Cardiac muscle cell (in vitro differentiated cells and primary cell): ENCODE results near the gene COL2A1. TPM values are rescaled to one million over a fixed set of nuclear protein-coding genes. Genes with fewer than 3 reads are reported as not detected.

ENCODE experiments used
- DNase-seq, 2 donors: peaks; one replicate each; pipeline versions ENCODE4 v3.0.0 to v3.0.0-alpha.2; 2010 to 2017; ENCODE audit warnings: low read depth in 1 of 2, low spot score in 1 of 2
- H3K27ac ChIP-seq: fragments of 200-600 bp; sonication (generic); 2 replicates; pipeline ENCODE4 v1.5.1; 2016
- H3K27me3 ChIP-seq: fragments of 200-600 bp; sonication (generic); 2 replicates; pipeline ENCODE4 v1.6.0; 2016; ENCODE audit warnings: control low read depth
- H3K36me3 ChIP-seq: fragments of 200-600 bp; sonication (generic); 2 replicates; pipeline ENCODE4 v1.5.1; 2016; ENCODE audit warnings: control low read depth
- H3K4me1 ChIP-seq: fragments of 200-600 bp; sonication (generic); 2 replicates; pipeline ENCODE4 v1.8.1; 2017; ENCODE audit warnings: low read depth, mild to moderate bottlenecking, mixed run types
- H3K4me3 ChIP-seq: fragments of 200-600 bp; sonication (generic); 2 replicates; pipeline ENCODE4 v1.5.1; 2016; ENCODE audit warnings: mild to moderate bottlenecking
- H3K9me3 ChIP-seq: fragments of 200-600 bp; sonication (generic); 2 replicates; pipeline ENCODE4 v1.5.1; 2017; ENCODE audit warnings: low read depth, mild to moderate bottlenecking, control low read depth
- CTCF ChIP-seq: IDR thresholded peaks from 2 replicates; pipeline ENCODE4 v1.5.1; 2012; ENCODE audit warnings: low read depth, mild to moderate bottlenecking, low read length
- polyA plus RNA-seq: library from polyadenylated mRNA; unstranded; fragments of >200 nt; fragmentation: Nextera tagmentation; extraction: Ambion mirVana; gene quantifications from 2 replicates; pipeline ENCODE4 v1.2.1, GENCODE V29; 2016
- total RNA-seq: library from RNA; depleted of rRNA; stranded (reverse); fragments of >200 nt; gene quantifications from 2 replicates; pipeline ENCODE4 v1.2.3, GENCODE V29; 2016

Gene COL2A1
- total and polyA plus RNA-seq, 2 experiments from 2014 or later, result 261 to 596 TPM

DNA sequence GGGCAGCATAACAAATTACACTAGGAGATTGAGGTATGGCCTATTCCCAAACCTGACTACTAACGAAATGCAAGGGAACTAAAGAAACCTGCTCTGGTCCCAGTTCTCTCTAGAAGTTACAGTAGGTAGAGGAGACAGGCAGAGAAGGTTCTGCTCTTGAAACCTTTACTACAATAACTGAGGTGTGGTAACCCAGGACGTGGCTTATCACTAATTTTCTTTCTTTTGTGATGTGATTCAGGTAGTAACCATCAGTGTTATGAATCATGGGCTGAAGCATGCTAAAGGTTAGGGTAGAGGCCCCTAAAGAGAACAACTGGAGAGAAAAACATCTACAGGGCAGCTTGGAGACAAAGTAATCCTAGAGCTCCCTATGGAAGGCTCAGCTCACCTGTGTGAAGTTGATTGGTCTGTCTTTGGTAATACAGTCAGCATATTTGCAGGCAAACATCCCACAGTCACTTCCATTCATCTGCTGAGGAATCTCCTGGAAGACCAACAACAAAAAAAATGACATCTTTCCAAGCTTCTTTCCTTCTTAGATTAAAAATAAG is 41.8 kb upstream of the COL2A1 start:
- H3K9me3 ChIP-seq, result no peaks in the 10 kb centered on the region
- H3K27ac ChIP-seq, result no peak overlapping the region
- H3K4me3 ChIP-seq, result no peak overlapping the region
- no peak for TF ChIP-seq CTCF
- no peaks in the 10 kb centered on the region for H3K4me1 ChIP-seq
- H3K27me3 ChIP-seq, result no peaks in the 10 kb centered on the region
- peaks cover 36% of the 10 kb centered on the region for H3K36me3 ChIP-seq
- no peak for DNase-seq

- no peak for TF ChIP-seq CTCF
- H3K4me3 ChIP-seq, result no peak overlapping the region
- H3K27me3 ChIP-seq, result no peaks in the 10 kb centered on the region
- no peaks in the 10 kb centered on the region for H3K4me1 ChIP-seq
- no peak overlapping the region for H3K27ac ChIP-seq
- H3K36me3 ChIP-seq, result peaks cover 36% of the 10 kb centered on the region
- no peaks in the 10 kb centered on the region for H3K9me3 ChIP-seq
- no peak for DNase-seq
These were observed 41.0 kb upstream of the COL2A1 start for GRCh38 chr12:48045061-48045846.

DNA sequence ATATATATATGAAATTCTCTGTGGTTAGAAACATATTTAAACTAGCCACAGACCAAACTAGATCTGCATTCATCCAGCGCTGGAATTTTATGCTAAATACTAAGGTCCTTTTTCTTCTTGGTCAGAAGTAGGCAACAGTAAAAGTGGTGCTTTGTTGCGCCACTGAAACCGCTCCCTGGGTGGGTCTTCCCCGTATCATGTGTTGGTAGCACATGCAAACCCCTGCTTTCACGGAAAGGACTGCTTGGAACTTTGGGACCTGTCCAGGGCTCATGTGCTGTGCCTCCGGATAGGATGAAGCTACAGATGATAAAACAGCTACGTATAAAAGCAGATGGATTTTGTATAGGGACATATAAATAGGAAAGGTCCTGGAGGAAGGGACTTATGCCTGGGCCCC is 40.1 kb upstream of the COL2A1 start:
- Histone ChIP-seq H3K27me3 (no peaks in the 10 kb centered on the region), H3K27ac (no peak overlapping the region), H3K4me1 (peaks cover 4% of the 10 kb centered on the region), H3K9me3 (no peaks in the 10 kb centered on the region), H3K36me3 (peaks cover 32% of the 10 kb centered on the region), H3K4me3 (no peak overlapping the region)
- DNase-seq, result no peak
- no peak for TF ChIP-seq CTCF

- Histone ChIP-seq H3K27ac (no peak overlapping the region), H3K4me3 (no peak overlapping the region), H3K4me1 (peaks cover 8% of the 10 kb centered on the region), H3K9me3 (no peaks in the 10 kb centered on the region), H3K27me3 (no peaks in the 10 kb centered on the region), H3K36me3 (peaks cover 32% of the 10 kb centered on the region)
- no peak for DNase-seq
- no peak for TF ChIP-seq CTCF
These were observed 39.5 kb upstream of the COL2A1 start for GRCh38 chr12:48043771-48044170.

GRCh38 chr12:48041591-48042423 is 37.5 kb upstream of the COL2A1 start:
- no peak overlapping the region for H3K27ac ChIP-seq
- H3K36me3 ChIP-seq, result peaks cover 15% of the 10 kb centered on the region
- no peak for TF ChIP-seq CTCF
- no peak for DNase-seq
- no peaks in the 10 kb centered on the region for H3K27me3 ChIP-seq
- peaks cover 21% of the 10 kb centered on the region for H3K4me1 ChIP-seq
- no peaks in the 10 kb centered on the region for H3K9me3 ChIP-seq
- no peak overlapping the region for H3K4me3 ChIP-seq
